ENCODE results near the gene TSHZ3. TPM values are rescaled to one million over a fixed set of nuclear protein-coding genes. Genes with fewer than 3 reads are reported as not detected.
A peak's percentile ranks its signal among the peaks of the same experiment; 100 is the strongest.

Gene TSHZ3
- total and polyA plus RNA-seq, 12 donors: 2.6 to 9.3 (median 7.8) TPM

GRCh38 chr19:31289976-31290375 is 59.3 kb downstream of the TSHZ3 start:
- DNase-seq: no peak
- TF ChIP-seq, protein P1, sequence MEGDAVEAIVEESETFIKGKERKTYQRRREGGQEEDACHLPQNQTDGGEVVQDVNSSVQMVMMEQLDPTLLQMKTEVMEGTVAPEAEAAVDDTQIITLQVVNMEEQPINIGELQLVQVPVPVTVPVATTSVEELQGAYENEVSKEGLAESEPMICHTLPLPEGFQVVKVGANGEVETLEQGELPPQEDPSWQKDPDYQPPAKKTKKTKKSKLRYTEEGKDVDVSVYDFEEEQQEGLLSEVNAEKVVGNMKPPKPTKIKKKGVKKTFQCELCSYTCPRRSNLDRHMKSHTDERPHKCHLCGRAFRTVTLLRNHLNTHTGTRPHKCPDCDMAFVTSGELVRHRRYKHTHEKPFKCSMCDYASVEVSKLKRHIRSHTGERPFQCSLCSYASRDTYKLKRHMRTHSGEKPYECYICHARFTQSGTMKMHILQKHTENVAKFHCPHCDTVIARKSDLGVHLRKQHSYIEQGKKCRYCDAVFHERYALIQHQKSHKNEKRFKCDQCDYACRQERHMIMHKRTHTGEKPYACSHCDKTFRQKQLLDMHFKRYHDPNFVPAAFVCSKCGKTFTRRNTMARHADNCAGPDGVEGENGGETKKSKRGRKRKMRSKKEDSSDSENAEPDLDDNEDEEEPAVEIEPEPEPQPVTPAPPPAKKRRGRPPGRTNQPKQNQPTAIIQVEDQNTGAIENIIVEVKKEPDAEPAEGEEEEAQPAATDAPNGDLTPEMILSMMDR (IDR thresholded peaks at IDR 0.05): no peak
- TF ChIP-seq POLR2A (IDR thresholded peaks at IDR 0.05): no peak
- no peaks in the 10 kb centered on the region for H3K27me3 ChIP-seq
- no peak overlapping the region for H3K4me3 ChIP-seq
- intact Hi-C loops (cut with DNase I): no loop called here
- peaks cover 0 to 6% of the 10 kb centered on the region in 2 donors for H3K4me1 ChIP-seq (replicated peaks in 1 of 2)
- no peak overlapping the region for H3K27ac ChIP-seq
- no peaks in the 10 kb centered on the region for H3K36me3 ChIP-seq (replicated peaks in 1 of 2)
- WGBS, 4 donors: 88 to 100% (median 90%) methylated on average over 1 to 4 of the region's 4 CpGs
- no peaks in the 10 kb centered on the region for H3K9me3 ChIP-seq (replicated peaks in 1 of 3)

DNA sequence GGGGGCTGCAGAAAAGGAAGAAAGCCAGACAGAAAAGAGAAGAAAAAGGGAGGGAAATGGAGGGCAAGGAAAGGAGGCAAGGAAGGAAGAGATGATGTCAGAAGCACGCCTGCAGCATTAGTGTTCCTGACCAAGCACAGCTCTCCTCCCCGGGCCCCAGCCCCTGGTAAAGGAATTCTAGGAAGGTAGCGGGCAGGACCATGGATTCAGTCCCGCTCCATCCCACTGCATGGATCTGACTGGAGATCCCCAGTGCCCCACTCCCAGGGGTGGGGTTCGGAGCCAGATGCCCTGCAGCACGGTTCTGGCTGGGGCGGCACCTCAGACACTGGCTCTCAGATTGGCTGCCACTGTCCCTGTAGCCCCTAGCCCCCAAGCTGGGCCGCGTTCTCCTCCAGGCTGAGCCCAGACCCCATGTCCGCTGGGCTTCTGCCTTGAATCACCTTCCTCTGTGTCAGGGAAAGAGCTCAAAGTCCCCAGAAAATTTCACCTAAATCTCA is 59.8 kb downstream of the TSHZ3 start:
- Histone ChIP-seq H3K4me3 (no peak overlapping the region), H3K4me1 (replicated peaks in 1 of 2) (peaks cover 0 to 6% of the 10 kb centered on the region in 2 donors), H3K27ac (no peak overlapping the region), H3K9me3 (replicated peaks in 1 of 3) (no peaks in the 10 kb centered on the region), H3K27me3 (no peaks in the 10 kb centered on the region), H3K36me3 (replicated peaks in 1 of 2) (no peaks in the 10 kb centered on the region)
- intact Hi-C loops (cut with DNase I): no loop called here
- TF ChIP-seq, protein P1 (IDR thresholded peaks at IDR 0.05): no peak
- TF ChIP-seq POLR2A (IDR thresholded peaks at IDR 0.05): no peak
- no peak for DNase-seq
- WGBS, 4 donors: 79 to 89% (median 85%) methylated on average over 9 to 10 of the region's 10 CpGs

GRCh38 chr19:31286491-31286890 is 62.7 kb downstream of the TSHZ3 start:
- intact Hi-C loops (cut with DNase I): no loop called here
- TF ChIP-seq POLR2A (IDR thresholded peaks at IDR 0.05): no peak
- TF ChIP-seq, protein P1 (IDR thresholded peaks at IDR 0.05): no peak
- no peak overlapping the region for H3K27ac ChIP-seq
- DNase-seq: no peak
- no peaks in the 10 kb centered on the region for H3K36me3 ChIP-seq (replicated peaks in 1 of 2)
- H3K9me3 ChIP-seq (replicated peaks in 1 of 3): no peaks in the 10 kb centered on the region
- H3K27me3 ChIP-seq: no peaks in the 10 kb centered on the region
- H3K4me3 ChIP-seq: no peak overlapping the region
- H3K4me1 ChIP-seq (replicated peaks in 1 of 2): peaks cover 0 to 6% of the 10 kb centered on the region in 2 donors
- 81 to 91% (median 85%) methylated on average over 4 to 8 of the region's 8 CpGs for WGBS, 4 donors

DNA sequence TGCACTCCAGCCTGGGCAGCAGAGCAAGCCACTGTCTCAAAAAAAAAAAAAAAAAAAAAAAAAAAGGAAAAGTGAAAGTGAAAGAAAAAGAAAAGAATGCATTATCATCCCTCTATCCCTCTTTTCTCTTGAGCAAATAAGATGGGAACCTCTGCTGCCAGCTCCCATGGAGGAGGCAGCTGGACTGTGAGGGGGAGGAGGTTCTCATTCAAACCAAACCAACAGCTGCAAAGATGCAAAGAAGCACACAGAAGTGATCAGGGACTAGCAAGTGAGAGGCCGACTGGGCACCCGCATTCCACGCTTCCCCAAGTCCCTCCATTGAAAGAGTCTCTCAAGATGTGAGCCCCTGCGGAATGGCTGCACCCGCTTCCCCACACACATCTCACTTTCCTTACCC is 63.5 kb downstream of the TSHZ3 start:
- Histone ChIP-seq H3K27me3 (no peaks in the 10 kb centered on the region), H3K9me3 (replicated peaks in 1 of 3) (no peaks in the 10 kb centered on the region), H3K4me1 (replicated peaks in 1 of 2) (peaks cover 0 to 6% of the 10 kb centered on the region in 2 donors), H3K36me3 (replicated peaks in 1 of 2) (no peaks in the 10 kb centered on the region), H3K4me3 (peak overlapping the region in 1 of 4 donors; percentile 42), H3K27ac (peak overlapping the region in 1 of 5 donors; percentile 66)
- DNase-seq: peak in 2 of 7 donors; percentile 11 to 29
- intact Hi-C loops (cut with DNase I): no loop called here
- TF ChIP-seq, protein P1 (IDR thresholded peaks at IDR 0.05): no peak
- no peak for TF ChIP-seq POLR2A (IDR thresholded peaks at IDR 0.05)
- WGBS, 4 donors: 50 to 78% (median 56%) methylated on average over 4 to 5 of the region's 5 CpGs
